T-helper 2 cell treated with Interferon-gamma antibody and Interleukin-4, amounts not matched to agents 5 μg/mL and 100 μg/mL, for 36 hours (primary cell): Measurements from ENCODE around the gene CARMIL1.
"Not testable (repeated sequence)": the region's sequence is repeated elsewhere in the genome, so short reads cannot be mapped to it uniquely, and the experiment has no call there.

Experiments
- DNase-seq: peaks from one replicate; pipeline ENCODE4 v3.0.0; 2021; ENCODE audit warnings: low spot score
- H3K27ac Mint-ChIP-seq: one replicate; pipeline ENCODE4 v1.8.0; 2021; ENCODE audit warnings: mild to moderate bottlenecking, mixed read lengths
- H3K27me3 Mint-ChIP-seq: one replicate; pipeline ENCODE4 v1.8.0; 2021; ENCODE audit warnings: low read depth, mixed read lengths
- H3K36me3 Mint-ChIP-seq: one replicate; pipeline ENCODE4 v1.8.0; 2021; ENCODE audit warnings: low read depth, mixed read lengths
- H3K4me1 Mint-ChIP-seq: one replicate; pipeline ENCODE4 v1.8.0; 2021; ENCODE audit warnings: low read depth, mixed read lengths
- H3K4me3 Mint-ChIP-seq: one replicate; pipeline ENCODE4 v1.8.0; 2022; ENCODE audit warnings: mild to moderate bottlenecking, moderate library complexity, mixed read lengths
- H3K9me3 Mint-ChIP-seq: one replicate; pipeline ENCODE4 v1.8.0; 2021; ENCODE audit warnings: mixed read lengths

Gene CARMIL1

GRCh38 chr6:25286891-25287290 is 7.7 kb downstream of the CARMIL1 start:
- no peak overlapping the region for H3K27ac Mint-ChIP-seq
- H3K4me3 Mint-ChIP-seq = no peak overlapping the region
- H3K36me3 Mint-ChIP-seq = no peaks in the 10 kb centered on the region
- no peak for DNase-seq
- peaks cover 4% of the 10 kb centered on the region for H3K27me3 Mint-ChIP-seq
- H3K4me1 Mint-ChIP-seq = peaks cover 1% of the 10 kb centered on the region
- no peaks in the 10 kb centered on the region for H3K9me3 Mint-ChIP-seq

- no peak overlapping the region for H3K4me3 Mint-ChIP-seq
- H3K4me1 Mint-ChIP-seq = no peaks in the 10 kb centered on the region
- no peaks in the 10 kb centered on the region for H3K36me3 Mint-ChIP-seq
- no peak overlapping the region for H3K27ac Mint-ChIP-seq
- H3K27me3 Mint-ChIP-seq = peaks cover 4% of the 10 kb centered on the region
- no peak for DNase-seq
- H3K9me3 Mint-ChIP-seq = no peaks in the 10 kb centered on the region
These were observed 8.8 kb downstream of the CARMIL1 start for GRCh38 chr6:25287941-25288340.

- H3K27ac Mint-ChIP-seq = no peak overlapping the region
- H3K36me3 Mint-ChIP-seq = no peaks in the 10 kb centered on the region
- H3K4me1 Mint-ChIP-seq = no peaks in the 10 kb centered on the region
- DNase-seq = no peak
- peaks cover 4% of the 10 kb centered on the region for H3K27me3 Mint-ChIP-seq
- no peak overlapping the region for H3K4me3 Mint-ChIP-seq
- no peaks in the 10 kb centered on the region for H3K9me3 Mint-ChIP-seq
These were observed 9.3 kb downstream of the CARMIL1 start for GRCh38 chr6:25288518-25288917.

- H3K27ac Mint-ChIP-seq = no peak overlapping the region
These were observed 11.3 kb downstream of the CARMIL1 start for GRCh38 chr6:25290306-25291060.

GRCh38 chr6:25292384-25292783 is 13.2 kb downstream of the CARMIL1 start:
- H3K27me3 Mint-ChIP-seq = peaks cover 4% of the 10 kb centered on the region
- H3K36me3 Mint-ChIP-seq = no peaks in the 10 kb centered on the region
- no peak overlapping the region for H3K27ac Mint-ChIP-seq
- no peak for DNase-seq
- no peaks in the 10 kb centered on the region for H3K9me3 Mint-ChIP-seq
- H3K4me1 Mint-ChIP-seq = no peaks in the 10 kb centered on the region
- no peak overlapping the region for H3K4me3 Mint-ChIP-seq

More at GRCh38 chr6:25290306-25291060, 11.3 kb downstream of the CARMIL1 start:
- H3K4me1 Mint-ChIP-seq = no peaks in the 10 kb centered on the region
- H3K36me3 Mint-ChIP-seq = no peaks in the 10 kb centered on the region
- DNase-seq = no peak
- H3K4me3 Mint-ChIP-seq = no peak overlapping the region
- H3K27me3 Mint-ChIP-seq = peaks cover 4% of the 10 kb centered on the region
- no peaks in the 10 kb centered on the region for H3K9me3 Mint-ChIP-seq

- H3K9me3 Mint-ChIP-seq = no peaks in the 10 kb centered on the region
- H3K27me3 Mint-ChIP-seq = no peaks in the 10 kb centered on the region
- H3K27ac Mint-ChIP-seq = no peak overlapping the region
- H3K4me1 Mint-ChIP-seq = no peaks in the 10 kb centered on the region
- DNase-seq = no peak
- no peak overlapping the region for H3K4me3 Mint-ChIP-seq
- H3K36me3 Mint-ChIP-seq = no peaks in the 10 kb centered on the region
These were observed 16.5 kb downstream of the CARMIL1 start for GRCh38 chr6:25295651-25296050.

- Mint-ChIP-seq H3K9me3 (no peaks in the 10 kb centered on the region), H3K4me3 (no peak overlapping the region), H3K36me3 (no peaks in the 10 kb centered on the region), H3K27me3 (no peaks in the 10 kb centered on the region), H3K27ac (no peak overlapping the region), H3K4me1 (no peaks in the 10 kb centered on the region)
- no peak for DNase-seq
These were observed 17.2 kb downstream of the CARMIL1 start for GRCh38 chr6:25296217-25296905.

- H3K9me3 Mint-ChIP-seq = no peaks in the 10 kb centered on the region
- no peaks in the 10 kb centered on the region for H3K4me1 Mint-ChIP-seq
These were observed 17.9 kb downstream of the CARMIL1 start for GRCh38 chr6:25297039-25297441.

GRCh38 chr6:25297823-25298522 is 18.8 kb downstream of the CARMIL1 start:
- H3K4me3 Mint-ChIP-seq = no peak overlapping the region
- H3K27me3 Mint-ChIP-seq = no peaks in the 10 kb centered on the region
- no peaks in the 10 kb centered on the region for H3K36me3 Mint-ChIP-seq
- H3K4me1 Mint-ChIP-seq = no peaks in the 10 kb centered on the region
- no peak for DNase-seq
- H3K9me3 Mint-ChIP-seq = no peaks in the 10 kb centered on the region
- H3K27ac Mint-ChIP-seq = no peak overlapping the region

More at GRCh38 chr6:25297039-25297441, 17.9 kb downstream of the CARMIL1 start:
- no peak for DNase-seq
- no peak overlapping the region for H3K4me3 Mint-ChIP-seq
- H3K36me3 Mint-ChIP-seq = no peaks in the 10 kb centered on the region
- H3K27me3 Mint-ChIP-seq = no peaks in the 10 kb centered on the region
- H3K27ac Mint-ChIP-seq = no peak overlapping the region

GRCh38 chr6:25298523-25298865 is 19.3 kb downstream of the CARMIL1 start:
- not testable (repeated sequence) for H3K27me3 Mint-ChIP-seq, H3K4me3 Mint-ChIP-seq, H3K27ac Mint-ChIP-seq, H3K4me1 Mint-ChIP-seq, H3K9me3 Mint-ChIP-seq, DNase-seq, H3K36me3 Mint-ChIP-seq

GRCh38 chr6:25301362-25301761 is 22.2 kb downstream of the CARMIL1 start:
- no peak for DNase-seq
- H3K9me3 Mint-ChIP-seq = no peaks in the 10 kb centered on the region
- no peaks in the 10 kb centered on the region for H3K4me1 Mint-ChIP-seq
- no peak overlapping the region for H3K27ac Mint-ChIP-seq
- no peak overlapping the region for H3K4me3 Mint-ChIP-seq
- no peaks in the 10 kb centered on the region for H3K27me3 Mint-ChIP-seq
- H3K36me3 Mint-ChIP-seq = no peaks in the 10 kb centered on the region

GRCh38 chr6:25302151-25302550 is 23.0 kb downstream of the CARMIL1 start:
- H3K4me3 Mint-ChIP-seq = no peak overlapping the region
- no peaks in the 10 kb centered on the region for H3K27me3 Mint-ChIP-seq
- H3K27ac Mint-ChIP-seq = no peak overlapping the region
- DNase-seq = no peak
- no peaks in the 10 kb centered on the region for H3K4me1 Mint-ChIP-seq
- no peaks in the 10 kb centered on the region for H3K9me3 Mint-ChIP-seq
- no peaks in the 10 kb centered on the region for H3K36me3 Mint-ChIP-seq

- DNase-seq = no peak
- no peaks in the 10 kb centered on the region for H3K4me1 Mint-ChIP-seq
- no peak overlapping the region for H3K4me3 Mint-ChIP-seq
These were observed 23.5 kb downstream of the CARMIL1 start for GRCh38 chr6:25302677-25303128.

GRCh38 chr6:25303254-25303653 is 24.1 kb downstream of the CARMIL1 start:
- no peaks in the 10 kb centered on the region for H3K9me3 Mint-ChIP-seq
- no peak for DNase-seq
- H3K4me3 Mint-ChIP-seq = no peak overlapping the region
- H3K27me3 Mint-ChIP-seq = no peaks in the 10 kb centered on the region
- H3K4me1 Mint-ChIP-seq = no peaks in the 10 kb centered on the region
- no peaks in the 10 kb centered on the region for H3K36me3 Mint-ChIP-seq
- no peak overlapping the region for H3K27ac Mint-ChIP-seq

More at GRCh38 chr6:25302677-25303128, 23.5 kb downstream of the CARMIL1 start:
- no peaks in the 10 kb centered on the region for H3K36me3 Mint-ChIP-seq
- H3K9me3 Mint-ChIP-seq = no peaks in the 10 kb centered on the region
- H3K27me3 Mint-ChIP-seq = no peaks in the 10 kb centered on the region
- H3K27ac Mint-ChIP-seq = no peak overlapping the region
